ENCODE results near the gene FCRL1. TPM values are rescaled to one million over a fixed set of nuclear protein-coding genes. Genes with fewer than 3 reads are reported as not detected.

The FCRL1 gene
- total RNA-seq, 1 donor from 2014 or later, result 4.2 TPM

GRCh38 chr1:157781048-157781447 lies 38.9 kb downstream of the FCRL1 start:
- intact Hi-C loops (cut with DNase I), result no loop called here
- no peak overlapping the region for H3K4me3 ChIP-seq
- H3K9me3 ChIP-seq, result no peaks in the 10 kb centered on the region
- H3K4me1 ChIP-seq, result no peaks in the 10 kb centered on the region
- DNase-seq, result no peak
- H3K27ac ChIP-seq, result no peak overlapping the region
- peaks cover 4% of the 10 kb centered on the region for H3K27me3 ChIP-seq (ENCODE audit: low read depth)
- no peaks in the 10 kb centered on the region for H3K36me3 ChIP-seq
- no peak for TF ChIP-seq CTCF (IDR thresholded peaks at IDR 0.05)
- ATAC-seq, result no peak

GRCh38 chr1:157776971-157777391 lies 42.9 kb downstream of the FCRL1 start, which contains the start of gene FCRL2:
Gene FCRL2 (minus strand): TSS chr1:157777132. CDS start chr1:157777073, 59 bp downstream.
- Histone ChIP-seq H3K27ac (no peak within 1 kb of the TSS), H3K36me3 (no peaks in the 10 kb centered on the region), H3K9me3 (no peaks in the 10 kb centered on the region), H3K27me3 (ENCODE audit: low read depth) (no peaks in the 10 kb centered on the region), H3K4me3 (no peak within 1 kb of the TSS), H3K4me1 (no peaks in the 10 kb centered on the region)
- TF ChIP-seq CTCF (IDR thresholded peaks at IDR 0.05), result no peak
- DNase-seq (no peak), ATAC-seq (no peak)
- intact Hi-C loops (cut with DNase I), result no loop called here

- no peak for TF ChIP-seq CTCF (IDR thresholded peaks at IDR 0.05)
- no peak overlapping the region for H3K27ac ChIP-seq
- intact Hi-C loops (cut with DNase I), result no loop called here
- no peaks in the 10 kb centered on the region for H3K36me3 ChIP-seq
- ATAC-seq, result no peak
- H3K9me3 ChIP-seq, result no peaks in the 10 kb centered on the region
- DNase-seq, result no peak
- no peak overlapping the region for H3K4me3 ChIP-seq
- H3K27me3 ChIP-seq (ENCODE audit: low read depth), result peaks cover 3% of the 10 kb centered on the region
- H3K4me1 ChIP-seq, result no peaks in the 10 kb centered on the region
Observed at GRCh38 chr1:157775101-157775870, 44.6 kb downstream of the FCRL1 start.

- Histone ChIP-seq H3K27ac (no peak overlapping the region), H3K9me3 (no peaks in the 10 kb centered on the region), H3K36me3 (no peaks in the 10 kb centered on the region), H3K4me1 (no peaks in the 10 kb centered on the region), H3K4me3 (no peak overlapping the region), H3K27me3 (ENCODE audit: low read depth) (peaks cover 4% of the 10 kb centered on the region)
- ATAC-seq (no peak), DNase-seq (no peak)
- intact Hi-C loops (cut with DNase I), result no loop called here
- TF ChIP-seq CTCF (IDR thresholded peaks at IDR 0.05), result no peak
Observed at GRCh38 chr1:157774412-157774811, 45.5 kb downstream of the FCRL1 start.

GRCh38 chr1:157773493-157774350 lies 46.2 kb downstream of the FCRL1 start:
- Histone ChIP-seq H3K27me3 (ENCODE audit: low read depth) (peaks cover 4% of the 10 kb centered on the region), H3K36me3 (no peaks in the 10 kb centered on the region), H3K9me3 (no peaks in the 10 kb centered on the region), H3K4me3 (no peak overlapping the region), H3K27ac (no peak overlapping the region), H3K4me1 (no peaks in the 10 kb centered on the region)
- intact Hi-C loops (cut with DNase I), result no loop called here
- TF ChIP-seq CTCF (IDR thresholded peaks at IDR 0.05), result no peak
- ATAC-seq, result peak in 1 of 2 donors; percentile 29
- DNase-seq, result no peak

Data from lower lobe of right lung (tissue), 2 donors.